Measurements from ENCODE around the gene CDH23.

Gene CDH23

GRCh38 chr10:71844084-71844483 lies 447.4 kb downstream of the CDH23 start:
- no peak for TF ChIP-seq CTCF (IDR thresholded peaks at IDR 0.05)

- TF ChIP-seq CTCF (IDR thresholded peaks at IDR 0.05), result no peak
Observed at GRCh38 chr10:71844695-71845094, 448.0 kb downstream of the CDH23 start.

GRCh38 chr10:71845410-71846405 lies 449.0 kb downstream of the CDH23 start:
- no peak for TF ChIP-seq CTCF (IDR thresholded peaks at IDR 0.05)

- no peak for TF ChIP-seq CTCF (IDR thresholded peaks at IDR 0.05)
Observed at GRCh38 chr10:71846816-71847215, 450.1 kb downstream of the CDH23 start.

GRCh38 chr10:71847418-71847817 lies 450.7 kb downstream of the CDH23 start:
- no peak for TF ChIP-seq CTCF (IDR thresholded peaks at IDR 0.05)

- no peak for TF ChIP-seq CTCF (IDR thresholded peaks at IDR 0.05)
Observed at GRCh38 chr10:71848325-71849275, 451.9 kb downstream of the CDH23 start.

- no peak for TF ChIP-seq CTCF (IDR thresholded peaks at IDR 0.05)
Observed at GRCh38 chr10:71849461-71849908, 452.8 kb downstream of the CDH23 start.

All from LNCAP (cell line).